GM18858 (cell line): ENCODE measurements around the gene KRTCAP2.
"Not testable (repeated sequence)": the region's sequence is repeated elsewhere in the genome, so short reads cannot be mapped to it uniquely, and the experiment has no call there.

ENCODE experiments used
- ATAC-seq: cut with Tn5 transposase; IDR thresholded peaks from one replicate; pipeline ENCODE4 v1.9.1; 2021; ENCODE audit not compliant: unreplicated experiment

The KRTCAP2 gene

GRCh38 chr1:155170101-155170785, 2.9 kb downstream of the KRTCAP2 start:
- no peak for ATAC-seq

DNA sequence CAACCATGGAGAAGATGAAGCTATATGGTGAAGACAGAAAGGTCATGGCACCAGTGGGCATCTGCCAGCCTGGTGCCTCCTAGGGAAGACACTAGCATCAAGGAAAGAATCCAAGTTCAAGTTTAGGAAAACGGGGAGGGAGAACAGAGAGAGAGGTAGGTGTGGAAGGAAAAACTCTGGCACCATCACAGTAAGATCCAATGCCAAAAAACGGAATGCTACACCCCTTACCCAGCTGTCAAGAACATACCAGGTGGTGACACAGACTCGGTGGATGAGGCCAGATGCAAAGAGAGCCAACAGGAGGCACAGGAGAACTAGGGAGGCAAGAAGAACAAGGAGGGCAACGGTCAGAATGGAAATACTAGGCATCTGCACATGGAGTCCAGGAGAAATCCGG, 3.6 kb downstream of the KRTCAP2 start:
- ATAC-seq = no peak

GRCh38 chr1:155168456-155169210, 4.5 kb downstream of the KRTCAP2 start:
- no peak for ATAC-seq

- not testable (repeated sequence) for ATAC-seq
Measured at GRCh38 chr1:155168105-155168445, 5.0 kb downstream of the KRTCAP2 start.

DNA sequence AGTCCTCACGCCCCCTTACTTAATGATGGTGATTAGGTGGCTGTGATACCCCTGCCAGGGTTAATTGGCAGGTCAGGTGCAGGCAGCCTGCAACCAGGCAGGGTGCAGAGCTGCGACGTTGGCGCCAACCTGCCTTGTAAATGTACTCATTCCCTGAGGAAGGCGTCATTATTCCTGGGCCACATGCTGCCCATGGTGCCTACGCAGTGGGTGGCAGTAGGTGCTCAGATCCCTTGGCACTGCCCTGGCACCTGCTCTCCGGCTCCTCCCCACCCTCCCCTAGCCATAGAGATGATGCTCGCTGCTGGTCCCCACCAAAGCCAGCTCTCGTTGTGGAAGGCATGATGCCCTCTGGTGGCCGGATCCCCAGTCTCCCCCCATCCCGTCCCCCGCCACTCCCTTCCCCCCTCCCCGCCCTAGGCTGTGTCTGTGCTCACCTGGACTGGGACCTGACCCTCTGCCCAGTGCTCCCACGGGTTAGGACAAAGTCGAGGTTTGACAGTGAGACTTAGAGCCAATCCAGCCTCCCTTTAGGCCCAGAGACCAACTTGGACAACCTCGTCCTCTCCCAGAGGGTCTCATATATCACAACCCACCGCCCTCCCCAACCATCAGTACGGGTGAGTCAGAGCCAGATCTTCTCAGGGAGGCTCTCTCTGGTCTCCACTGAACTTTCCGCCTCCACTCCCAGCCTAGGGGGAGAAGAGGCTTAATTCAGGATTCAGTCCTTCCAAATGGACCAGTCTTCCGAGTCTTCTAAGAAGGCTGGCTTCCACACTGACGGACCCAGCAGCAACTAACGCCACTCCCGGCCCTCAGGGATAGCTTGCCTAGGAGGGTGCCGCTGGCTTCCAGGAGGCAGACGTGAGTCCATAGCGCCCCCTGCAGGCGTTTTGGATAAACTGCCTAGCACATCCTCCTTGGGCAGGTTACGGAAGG, 5.7 kb downstream of the KRTCAP2 start:
- no peak for ATAC-seq

DNA sequence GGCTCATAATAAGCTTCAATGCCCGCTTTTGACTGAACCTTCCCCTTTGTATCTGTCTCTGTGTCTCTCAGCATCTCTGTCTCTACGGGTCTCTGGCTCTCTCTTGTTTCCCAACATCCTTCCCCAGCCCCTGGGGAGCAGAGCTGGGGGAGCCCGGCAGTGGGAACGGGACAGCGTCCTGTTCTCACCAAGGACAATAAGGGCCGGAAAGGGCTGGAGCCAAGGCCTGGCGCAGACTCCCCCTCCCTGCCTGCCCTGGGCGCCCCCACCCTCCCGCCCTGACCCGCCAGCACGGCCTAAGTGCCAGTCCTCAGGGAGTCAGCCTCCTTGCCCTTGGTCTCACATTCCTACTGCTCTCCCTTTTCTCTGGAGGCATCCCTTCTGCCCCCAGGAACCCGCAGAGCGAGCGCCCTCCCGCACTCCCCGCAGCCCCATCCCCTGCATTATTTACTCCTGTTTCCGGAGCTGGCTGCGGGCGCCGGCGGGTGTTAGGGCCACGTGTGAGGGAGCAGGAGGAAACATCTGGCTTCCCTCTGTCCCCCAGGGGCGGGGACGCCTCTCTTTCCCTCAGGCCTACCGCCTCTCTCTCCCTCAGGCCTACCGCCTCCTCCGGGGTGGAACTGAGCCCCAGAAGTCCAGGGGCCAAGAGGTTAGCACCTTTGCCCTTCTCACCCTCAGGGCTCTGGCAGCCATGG, 6.5 kb downstream of the KRTCAP2 start:
- ATAC-seq = no peak

- no peak for ATAC-seq
Measured at GRCh38 chr1:155166051-155166470, 7.0 kb downstream of the KRTCAP2 start.

GRCh38 chr1:155164625-155165024, 8.5 kb downstream of the KRTCAP2 start:
- ATAC-seq = not testable (repeated sequence)

- not testable (repeated sequence) for ATAC-seq
Measured at GRCh38 chr1:155163785-155164184, 9.3 kb downstream of the KRTCAP2 start.

- ATAC-seq = not testable (repeated sequence)
Measured at GRCh38 chr1:155162631-155163030, 10.5 kb downstream of the KRTCAP2 start.

GRCh38 chr1:155160128-155160527, 13.0 kb downstream of the KRTCAP2 start:
- no peak for ATAC-seq

GRCh38 chr1:155158991-155159390, 14.1 kb downstream of the KRTCAP2 start:
- no peak for ATAC-seq

GRCh38 chr1:155155996-155156643, 17.0 kb downstream of the KRTCAP2 start:
- ATAC-seq = not testable (repeated sequence)

DNA sequence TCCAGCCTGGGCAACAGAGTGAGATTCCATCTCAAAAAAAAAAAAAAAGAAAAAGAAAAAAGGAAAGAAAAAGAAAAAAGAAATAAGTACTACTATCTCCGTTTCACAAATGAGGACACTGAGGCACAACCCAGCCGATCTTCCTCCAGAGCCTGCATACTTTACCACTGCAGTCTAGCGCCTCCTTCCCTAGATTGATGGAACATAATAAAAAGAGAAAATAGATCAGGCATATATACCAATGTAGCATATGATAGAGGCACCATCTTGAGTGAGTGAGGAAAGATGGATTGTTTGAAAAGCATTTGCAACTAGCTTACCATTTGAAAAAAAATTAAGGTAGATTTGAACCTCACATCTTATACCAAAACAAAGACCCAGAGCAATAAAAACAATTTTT, 27.6 kb downstream of the KRTCAP2 start:
- no peak for ATAC-seq

DNA sequence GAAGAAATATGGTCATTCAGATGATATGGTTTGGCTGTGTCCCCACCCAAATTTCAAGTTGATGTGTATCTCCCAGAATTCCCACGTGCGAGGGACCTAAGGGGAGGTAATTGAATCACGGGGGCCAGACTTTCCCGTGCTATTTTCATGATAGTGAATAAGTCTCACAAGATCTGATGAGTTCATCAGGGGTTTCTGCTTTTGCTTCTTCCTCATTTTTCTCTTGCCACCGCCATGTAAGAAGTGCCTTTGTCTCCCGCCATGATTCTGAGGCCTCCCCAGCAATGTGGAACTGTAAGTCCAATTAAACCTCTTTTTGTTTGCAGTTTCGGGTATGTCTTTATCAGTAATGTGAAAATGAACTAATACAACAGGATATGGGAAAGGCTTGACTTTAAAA, 31.4 kb downstream of the KRTCAP2 start:
- ATAC-seq = no peak

GRCh38 chr1:155140630-155140953, 32.5 kb downstream of the KRTCAP2 start:
- no peak for ATAC-seq

GRCh38 chr1:155139895-155140629, 33.0 kb downstream of the KRTCAP2 start, which contains the start of gene DPM3:
DPM3 (minus strand) TSS chr1:155140531; CDS start chr1:155140240, 291 bp downstream.
- ATAC-seq = no peak

- no peak for ATAC-seq
Measured at GRCh38 chr1:155137154-155137949, 35.8 kb downstream of the KRTCAP2 start.

- ATAC-seq = no peak
Measured at GRCh38 chr1:155136748-155137147, 36.4 kb downstream of the KRTCAP2 start.
